HepG2 (cell line): ENCODE results near the gene TBC1D16. TPM values are rescaled to one million over a fixed set of nuclear protein-coding genes. Genes with fewer than 3 reads are reported as not detected.

Experiments used
- ETV6 ChIP-seq: sonication (generic); formaldehyde crosslinking; conservative IDR thresholded peaks from 2 replicates; pipeline ENCODE4 v1.4.0; 2020; ENCODE audit warnings: missing genetic modification reagents
- HNRNPLL ChIP-seq: fragments of 200-400 bp; formaldehyde crosslinking; IDR thresholded peaks from 2 replicates; pipeline ENCODE4 v1.6.1; 2017; ENCODE audit warnings: mild to moderate bottlenecking, low read depth, low read length; ENCODE audit not compliant: poor library complexity, severe bottlenecking
- MYC ChIP-seq: sonication (generic); formaldehyde crosslinking; IDR thresholded peaks from 2 replicates; pipeline ENCODE4 v1.9.0; 2021; ENCODE audit warnings: missing genetic modification reagents, borderline replicate concordance
- NR1H2 ChIP-seq: sonication (generic); formaldehyde crosslinking; IDR thresholded peaks from 2 replicates; pipeline ENCODE4 v1.8.1; 2022; ENCODE audit warnings: low read depth, missing genetic modification reagents, borderline replicate concordance
- PRDM10 ChIP-seq: sonication (generic); formaldehyde crosslinking; IDR thresholded peaks from 2 replicates; pipeline ENCODE4 v1.4.0; 2020; ENCODE audit warnings: low read depth, missing genetic modification reagents
- XRCC5 ChIP-seq: fragments of 200-400 bp; formaldehyde crosslinking; optimal IDR thresholded peaks from 2 replicates; pipeline ENCODE3; 2017; ENCODE audit warnings: mild to moderate bottlenecking, low read length
- ZBTB20 ChIP-seq: sonication (generic); formaldehyde crosslinking; IDR thresholded peaks from 2 replicates; pipeline ENCODE4 v1.8.1; 2023; ENCODE audit warnings: missing genetic modification reagents, low read depth, mild to moderate bottlenecking, borderline replicate concordance
- ZBTB3 ChIP-seq: sonication (generic); formaldehyde crosslinking; IDR thresholded peaks from 2 replicates; pipeline ENCODE4 v1.4.0; 2020; ENCODE audit warnings: low read depth, mild to moderate bottlenecking, moderate library complexity, missing genetic modification reagents, borderline replicate concordance
- ZC3H4 ChIP-seq: sonication (generic); formaldehyde crosslinking; IDR thresholded peaks from 2 replicates; pipeline ENCODE4 v1.4.0; 2020; ENCODE audit warnings: missing genetic modification reagents, borderline replicate concordance
- ZMYM4 ChIP-seq: sonication (generic); formaldehyde crosslinking; IDR thresholded peaks from 2 replicates; pipeline ENCODE4 v1.8.1; 2023; ENCODE audit warnings: mild to moderate bottlenecking, missing genetic modification reagents
- ZNF260 ChIP-seq: sonication (generic); formaldehyde crosslinking; IDR thresholded peaks from 2 replicates; pipeline ENCODE4 v1.4.0; 2020; ENCODE audit warnings: missing genetic modification reagents, low read depth, mild to moderate bottlenecking, borderline replicate concordance
- ZNF367 ChIP-seq: sonication (generic); formaldehyde crosslinking; IDR thresholded peaks from 2 replicates; pipeline ENCODE4 v1.4.0; 2020; ENCODE audit warnings: missing genetic modification reagents, borderline replicate concordance
- ZNF512 ChIP-seq: sonication (generic); formaldehyde crosslinking; IDR thresholded peaks from 2 replicates; pipeline ENCODE4 v1.4.0; 2020; ENCODE audit warnings: mild to moderate bottlenecking, missing genetic modification reagents
- polyA plus RNA-seq, 8 experiments: library from polyadenylated mRNA; depleted of rRNA in 3 of 8; stranded (reverse) in 7 of 8; unstranded in 1 of 8; fragments of >200 nt; fragmentation: Illumina TruSeq in 4 of 8; extraction: Trizol in 4 of 8; gene quantifications; 2 replicates each; pipeline versions ENCODE4 v1.2.1 to v1.2.3, GENCODE V29; 2011 to 2016; ENCODE audit warnings: low read depth in 4 of 8, missing spikeins in 1 of 8, mixed read lengths in 1 of 8; ENCODE audit not compliant: insufficient read depth in 1 of 8
- total RNA-seq, 5 experiments: library from RNA; depleted of rRNA; stranded (reverse); fragments of >200 nt; fragmentation: Illumina TruSeq; extraction: Trizol; gene quantifications; 2 replicates each; pipeline ENCODE4 v1.2.3, GENCODE V29; 2016; ENCODE audit warnings: low read depth in 1 of 5
- TF ChIP-seq, protein P1 (sequence below): sonication (generic); formaldehyde crosslinking; IDR thresholded peaks from 2 replicates; pipeline ENCODE4 v1.5.1; 2020; ENCODE audit warnings: missing genetic modification reagents, mild to moderate bottlenecking, borderline replicate concordance
- TF ChIP-seq, protein P2 (sequence below): sonication (generic); formaldehyde crosslinking; IDR thresholded peaks from 2 replicates; pipeline ENCODE4 v1.5.0; 2020; ENCODE audit warnings: mild to moderate bottlenecking, missing genetic modification reagents

The TBC1D16 gene
- total and polyA plus RNA-seq, 2 of the 13 experiments (the other 11 are each of a cell fraction or from before 2014, with no cell fraction given), result 14.9 to 24.9 TPM

- TF ChIP-seq MYC (CRISPR knock-in tag) (peak; percentile 61; the same call in 1 of the 2 replicates), PRDM10 (CRISPR knock-in tag) (peak; percentile 62; the same call in 1 of the 2 replicates), ZNF367 (CRISPR knock-in tag) (no peak), ZNF260 (no peak), NR1H2 (peak; percentile 15; the same call in 1 of the 2 replicates), ZBTB20 (peak; percentile 77; the same call in 1 of the 2 replicates), HNRNPLL (peak; percentile 46), ZNF512 (CRISPR knock-in tag) (no peak), XRCC5 (peak; percentile 71), ZMYM4 (peak; percentile 57; the same call in 1 of the 2 replicates), ZC3H4 (CRISPR knock-in tag) (no peak), ZBTB3 (CRISPR knock-in tag) (no peak; the same call in 1 of the 2 replicates), ETV6 (peak; percentile 76; the same call in 1 of the 2 replicates)
- TF ChIP-seq, protein P1, sequence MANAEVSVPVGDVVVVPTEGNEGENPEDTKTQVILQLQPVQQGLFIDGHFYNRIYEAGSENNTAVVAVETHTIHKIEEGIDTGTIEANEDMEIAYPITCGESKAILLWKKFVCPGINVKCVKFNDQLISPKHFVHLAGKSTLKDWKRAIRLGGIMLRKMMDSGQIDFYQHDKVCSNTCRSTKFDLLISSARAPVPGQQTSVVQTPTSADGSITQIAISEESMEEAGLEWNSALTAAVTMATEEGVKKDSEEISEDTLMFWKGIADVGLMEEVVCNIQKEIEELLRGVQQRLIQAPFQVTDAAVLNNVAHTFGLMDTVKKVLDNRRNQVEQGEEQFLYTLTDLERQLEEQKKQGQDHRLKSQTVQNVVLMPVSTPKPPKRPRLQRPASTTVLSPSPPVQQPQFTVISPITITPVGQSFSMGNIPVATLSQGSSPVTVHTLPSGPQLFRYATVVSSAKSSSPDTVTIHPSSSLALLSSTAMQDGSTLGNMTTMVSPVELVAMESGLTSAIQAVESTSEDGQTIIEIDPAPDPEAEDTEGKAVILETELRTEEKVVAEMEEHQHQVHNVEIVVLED, result peak; percentile 57; the same call in 1 of the 2 replicates
- TF ChIP-seq, protein P2, sequence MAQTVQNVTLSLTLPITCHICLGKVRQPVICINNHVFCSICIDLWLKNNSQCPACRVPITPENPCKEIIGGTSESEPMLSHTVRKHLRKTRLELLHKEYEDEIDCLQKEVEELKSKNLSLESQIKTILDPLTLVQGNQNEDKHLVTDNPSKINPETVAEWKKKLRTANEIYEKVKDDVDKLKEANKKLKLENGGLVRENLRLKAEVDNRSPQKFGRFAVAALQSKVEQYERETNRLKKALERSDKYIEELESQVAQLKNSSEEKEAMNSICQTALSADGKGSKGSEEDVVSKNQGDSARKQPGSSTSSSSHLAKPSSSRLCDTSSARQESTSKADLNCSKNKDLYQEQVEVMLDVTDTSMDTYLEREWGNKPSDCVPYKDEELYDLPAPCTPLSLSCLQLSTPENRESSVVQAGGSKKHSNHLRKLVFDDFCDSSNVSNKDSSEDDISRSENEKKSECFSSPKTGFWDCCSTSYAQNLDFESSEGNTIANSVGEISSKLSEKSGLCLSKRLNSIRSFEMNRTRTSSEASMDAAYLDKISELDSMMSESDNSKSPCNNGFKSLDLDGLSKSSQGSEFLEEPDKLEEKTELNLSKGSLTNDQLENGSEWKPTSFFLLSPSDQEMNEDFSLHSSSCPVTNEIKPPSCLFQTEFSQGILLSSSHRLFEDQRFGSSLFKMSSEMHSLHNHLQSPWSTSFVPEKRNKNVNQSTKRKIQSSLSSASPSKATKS (CRISPR knock-in tag), result peak; percentile 28
These were observed 49.1 kb downstream of the TBC1D16 start (continued) for GRCh38 chr17:79986411-79987186.
